Gastroesophageal sphincter (tissue), 3 donors: ENCODE data around the gene AUTS2.

Experiments
- POLR2AphosphoS5 ChIP-seq: sonication (generic); formaldehyde crosslinking; IDR thresholded peaks from one replicate; pipeline ENCODE4 v1.6.1; 2017; ENCODE audit warnings: antibody characterized with exemption
- TF ChIP-seq, protein P1 (sequence below), 4 experiments: fragments of 200-600 bp in 2 of 4; fragments of 450-650 bp in 2 of 4; sonication (generic) in 1 of 4; IDR thresholded peaks; one replicate each; pipeline ENCODE4 v1.5.1; 2017 to 2019; ENCODE audit warnings: antibody characterized with exemption in 4 of 4, mild to moderate bottlenecking in 2 of 4, moderate library complexity in 2 of 4

DNA sequence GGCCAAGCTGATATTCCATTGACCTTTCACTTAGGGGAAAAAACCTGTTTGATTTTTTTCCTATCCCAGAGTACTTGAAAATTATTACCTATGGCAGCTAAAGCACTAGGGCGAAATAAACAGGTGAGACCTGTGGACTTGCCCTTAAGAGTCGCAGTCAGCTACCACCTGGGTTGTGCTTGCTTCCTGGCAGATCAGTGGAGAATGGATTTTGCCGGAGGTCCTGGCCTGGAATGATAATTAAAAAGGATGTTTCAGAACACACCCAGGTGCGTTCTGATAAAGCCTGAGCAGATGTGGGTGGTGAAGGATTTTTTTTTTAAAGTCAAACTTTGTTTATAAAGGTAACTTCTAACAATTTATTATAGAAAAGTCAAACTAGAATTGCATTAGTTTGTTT lies 59.1 kb downstream of the AUTS2 start:
- no peak for TF ChIP-seq POLR2AphosphoS5
- TF ChIP-seq, protein P1, sequence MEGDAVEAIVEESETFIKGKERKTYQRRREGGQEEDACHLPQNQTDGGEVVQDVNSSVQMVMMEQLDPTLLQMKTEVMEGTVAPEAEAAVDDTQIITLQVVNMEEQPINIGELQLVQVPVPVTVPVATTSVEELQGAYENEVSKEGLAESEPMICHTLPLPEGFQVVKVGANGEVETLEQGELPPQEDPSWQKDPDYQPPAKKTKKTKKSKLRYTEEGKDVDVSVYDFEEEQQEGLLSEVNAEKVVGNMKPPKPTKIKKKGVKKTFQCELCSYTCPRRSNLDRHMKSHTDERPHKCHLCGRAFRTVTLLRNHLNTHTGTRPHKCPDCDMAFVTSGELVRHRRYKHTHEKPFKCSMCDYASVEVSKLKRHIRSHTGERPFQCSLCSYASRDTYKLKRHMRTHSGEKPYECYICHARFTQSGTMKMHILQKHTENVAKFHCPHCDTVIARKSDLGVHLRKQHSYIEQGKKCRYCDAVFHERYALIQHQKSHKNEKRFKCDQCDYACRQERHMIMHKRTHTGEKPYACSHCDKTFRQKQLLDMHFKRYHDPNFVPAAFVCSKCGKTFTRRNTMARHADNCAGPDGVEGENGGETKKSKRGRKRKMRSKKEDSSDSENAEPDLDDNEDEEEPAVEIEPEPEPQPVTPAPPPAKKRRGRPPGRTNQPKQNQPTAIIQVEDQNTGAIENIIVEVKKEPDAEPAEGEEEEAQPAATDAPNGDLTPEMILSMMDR (IDR thresholded peaks at IDR 0.05) = no peak
